ENCODE results near the gene MRGPRG. TPM values are rescaled to one million over a fixed set of nuclear protein-coding genes. Genes with fewer than 3 reads are reported as not detected.

The MRGPRG gene
- total RNA-seq, 1 experiment from 2014 or later, result not detected

DNA sequence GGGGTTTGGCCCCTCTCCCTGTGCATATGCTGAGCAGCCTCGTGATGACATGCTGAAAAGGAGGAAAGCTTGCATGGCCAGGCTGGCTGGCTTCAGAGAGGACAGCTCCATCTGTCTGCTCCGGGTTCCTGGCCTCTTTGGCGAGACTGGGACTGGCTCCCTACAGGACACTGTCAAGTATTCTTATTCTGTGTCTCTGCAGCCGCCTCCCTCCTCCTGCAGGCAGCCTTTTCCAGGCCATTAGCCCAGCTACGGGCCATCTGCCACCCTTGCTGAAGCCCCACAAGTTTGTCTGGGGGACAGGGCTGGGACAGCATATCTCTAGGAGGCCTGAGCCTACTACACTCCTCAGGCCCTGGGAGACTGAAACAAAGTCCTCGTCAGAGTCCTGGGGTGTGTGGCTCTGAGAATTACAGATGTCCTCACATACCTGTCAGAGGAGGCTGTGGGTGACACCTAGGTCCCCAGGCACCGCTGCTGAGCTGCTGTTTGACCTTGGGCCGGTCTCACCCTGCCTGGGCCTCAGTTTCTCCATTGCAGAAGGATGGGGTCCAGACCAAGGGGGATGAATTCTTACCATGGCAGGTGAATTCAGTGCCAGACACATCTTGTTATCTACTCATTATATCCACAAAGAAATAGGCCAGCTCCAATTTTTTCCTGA, 11.0 kb downstream of the MRGPRG start:
- DNase-seq (ENCODE audit: low spot score), result no peak

DNA sequence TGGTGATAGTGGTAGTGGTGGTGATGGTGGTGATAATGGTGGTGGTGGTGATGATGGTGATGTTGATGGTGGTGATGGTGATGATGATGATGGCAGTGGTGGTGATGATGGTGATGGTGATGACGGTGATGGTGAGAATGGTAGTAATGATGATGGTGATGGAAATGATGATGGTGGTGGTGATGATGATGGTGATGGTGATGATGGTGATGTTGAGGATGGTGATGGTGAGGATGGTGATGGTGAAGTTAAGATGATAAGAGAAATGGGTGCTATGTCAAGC, 11.8 kb downstream of the MRGPRG start:
- DNase-seq (ENCODE audit: low spot score), result no peak

- DNase-seq (ENCODE audit: low spot score), result no peak
Observed at GRCh38 chr11:3206156-3206921, 12.3 kb downstream of the MRGPRG start.

- DNase-seq (ENCODE audit: low spot score), result no peak
Observed at GRCh38 chr11:3205261-3206155, 13.1 kb downstream of the MRGPRG start.

- DNase-seq (ENCODE audit: low spot score), result no peak
Observed at GRCh38 chr11:3204141-3205015, 14.2 kb downstream of the MRGPRG start.

GRCh38 chr11:3203221-3204043, 15.2 kb downstream of the MRGPRG start:
- DNase-seq (ENCODE audit: low spot score), result no peak

DNA sequence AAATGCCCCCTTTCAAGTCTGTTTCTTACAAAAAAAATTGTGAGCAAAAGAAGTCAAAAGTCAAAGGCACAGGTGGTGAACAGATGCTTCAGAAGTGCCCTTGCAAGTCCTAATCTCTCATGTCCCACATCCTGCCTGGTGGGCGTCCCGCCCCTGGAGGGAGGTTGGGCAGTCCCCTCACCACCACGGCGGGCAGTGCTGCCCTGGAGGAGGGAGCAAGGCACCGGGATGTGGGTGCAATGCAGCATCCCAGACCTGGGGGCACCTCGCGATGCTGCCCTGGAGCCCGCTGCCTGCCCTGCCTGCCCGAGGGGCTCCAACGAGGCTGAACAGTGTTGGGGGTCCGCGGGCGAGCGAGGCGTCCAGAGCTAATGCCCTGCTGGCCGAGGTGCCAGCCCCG, 15.9 kb downstream of the MRGPRG start:
- DNase-seq (ENCODE audit: low spot score), result no peak

DNA sequence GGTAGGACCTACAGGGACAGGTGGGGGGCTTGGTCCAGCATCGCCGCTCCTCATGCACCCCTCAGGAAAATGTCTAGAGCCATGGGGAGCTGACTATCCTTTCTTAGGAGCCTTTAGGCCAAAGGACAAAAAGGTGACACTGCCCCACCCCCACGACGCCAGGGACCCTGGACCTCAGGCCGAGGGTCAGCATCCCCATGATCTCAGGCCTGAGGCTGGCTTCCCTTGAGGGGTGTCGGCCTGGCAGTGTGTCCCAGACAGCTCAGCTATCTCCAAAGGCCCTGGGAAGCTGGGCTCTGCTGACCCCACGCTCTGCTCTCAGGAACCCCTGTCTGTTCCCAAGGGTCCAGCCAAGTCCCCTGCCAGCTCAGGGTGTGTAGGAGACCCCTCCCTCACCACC, 16.3 kb downstream of the MRGPRG start:
- no peak for DNase-seq (ENCODE audit: low spot score)

DNA sequence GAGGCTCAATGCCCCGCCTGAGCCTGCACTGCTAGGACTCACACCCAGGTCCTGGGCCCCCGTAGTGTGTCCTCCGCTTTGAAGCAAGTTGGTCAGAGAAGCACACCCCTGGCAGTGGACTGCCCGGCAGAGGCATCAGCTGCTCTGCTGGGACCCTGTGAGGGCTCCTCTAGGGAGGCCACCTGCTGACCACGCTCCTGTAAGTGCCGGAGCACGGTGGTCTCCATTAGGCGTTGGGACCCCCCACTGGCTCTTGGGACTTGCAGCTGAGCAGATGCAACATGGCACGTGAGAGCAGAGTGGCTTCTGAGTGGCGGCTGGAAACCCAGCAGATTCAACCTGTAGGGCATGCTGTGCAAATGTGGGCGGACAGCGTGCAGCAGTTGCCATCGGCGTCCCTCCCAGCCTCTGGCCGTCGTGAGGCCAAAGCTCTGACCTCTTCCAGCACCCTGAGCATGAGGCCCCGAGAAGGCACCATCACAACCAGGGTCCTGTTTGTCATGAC, 16.9 kb downstream of the MRGPRG start:
- no peak for DNase-seq (ENCODE audit: low spot score)

DNA sequence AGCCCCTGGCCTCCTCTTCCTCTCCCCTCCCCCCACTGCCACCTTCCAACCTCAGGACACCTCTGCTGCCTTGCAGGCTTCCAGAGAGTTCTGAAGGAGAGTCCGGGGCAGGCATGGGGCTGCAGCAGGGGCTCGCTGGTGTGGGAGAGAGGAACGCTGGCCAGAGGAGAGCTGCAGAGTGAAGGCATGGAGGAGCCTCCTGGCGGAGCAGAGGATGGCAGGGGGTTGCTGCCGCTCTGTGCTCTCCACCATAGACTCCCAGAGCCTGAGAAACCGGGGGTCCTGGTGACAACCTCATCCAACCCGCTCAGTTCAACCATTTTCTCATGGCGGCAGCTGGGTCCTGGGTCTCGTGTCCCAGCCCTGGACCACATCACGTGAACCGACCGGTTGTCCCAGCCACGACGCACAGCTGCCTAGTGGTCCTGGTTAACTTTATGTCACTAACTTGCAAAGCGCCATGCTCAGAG, 17.5 kb downstream of the MRGPRG start:
- DNase-seq (ENCODE audit: low spot score), result no peak

- no peak for DNase-seq (ENCODE audit: low spot score)
Observed at GRCh38 chr11:3200388-3201111, 18.1 kb downstream of the MRGPRG start.

DNA sequence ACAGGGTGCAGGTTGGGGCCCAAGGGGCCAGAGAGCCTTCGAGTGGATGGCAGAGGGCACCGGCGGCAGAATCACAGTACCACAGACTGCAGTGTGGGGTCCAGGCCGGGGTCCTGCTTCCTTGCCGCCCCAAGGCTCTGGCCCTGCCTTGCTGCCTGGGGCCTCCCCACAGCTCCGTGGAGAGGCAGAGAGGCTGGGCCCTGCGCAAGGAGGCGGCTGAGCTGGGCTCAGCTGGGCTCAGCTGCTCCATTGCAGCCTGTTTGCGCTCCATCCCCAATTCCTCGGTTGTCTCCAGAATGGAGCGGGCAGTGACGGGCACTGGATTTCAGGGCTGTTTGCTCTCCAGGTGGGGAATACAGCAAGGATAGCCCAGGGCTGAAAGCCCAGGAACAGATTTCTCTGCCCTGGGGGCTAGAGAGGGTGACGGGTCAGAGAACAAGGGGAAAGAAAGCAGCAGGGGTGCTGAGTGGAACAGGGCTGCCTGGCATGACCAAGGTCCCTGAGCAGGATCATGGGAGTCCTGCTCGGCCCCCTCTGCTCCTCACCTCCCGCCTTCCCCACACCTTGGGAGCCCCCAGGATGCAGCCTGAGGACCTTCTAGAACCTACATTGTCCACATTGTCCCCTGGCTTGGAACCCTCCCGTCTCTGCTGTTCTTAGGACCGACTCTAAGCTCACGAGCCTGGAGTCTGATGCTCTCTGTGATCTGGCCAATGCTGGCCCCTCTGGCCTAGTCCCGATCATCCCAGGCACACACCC, 18.9 kb downstream of the MRGPRG start:
- DNase-seq (ENCODE audit: low spot score), result no peak

GRCh38 chr11:3198815-3199214, 19.8 kb downstream of the MRGPRG start:
- DNase-seq (ENCODE audit: low spot score), result no peak

DNA sequence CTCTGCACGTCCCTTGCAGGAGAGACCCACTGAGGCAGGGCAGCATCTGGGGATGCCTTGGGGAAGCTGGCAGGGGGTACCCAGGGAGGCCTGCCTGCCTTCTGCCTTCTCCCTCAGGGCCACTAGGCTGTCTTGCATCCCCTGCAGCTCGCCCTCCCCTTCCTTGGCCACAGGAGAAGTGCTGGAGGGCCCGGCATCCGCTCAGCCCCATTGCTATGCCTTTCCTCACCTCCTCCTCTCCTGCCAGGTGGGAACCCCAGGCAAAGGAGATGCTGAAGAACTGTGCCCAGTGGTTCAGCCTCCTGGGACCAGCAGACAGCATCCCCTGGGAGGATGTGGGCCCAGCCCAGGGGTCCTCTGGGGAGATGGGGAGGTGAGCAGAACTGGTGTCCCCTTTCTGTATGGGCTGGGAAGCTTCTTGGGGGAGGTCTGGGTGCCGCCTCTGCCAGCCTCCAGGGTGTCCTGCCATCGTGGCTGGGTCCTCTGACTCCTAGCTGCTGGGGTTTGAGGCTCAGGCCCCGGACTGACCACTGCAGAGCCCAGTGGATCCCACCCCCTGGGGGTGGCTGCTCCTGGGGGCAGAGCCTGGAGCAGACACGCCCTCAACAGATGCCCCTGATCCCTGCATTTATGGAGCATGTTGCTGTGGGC, 20.6 kb downstream of the MRGPRG start:
- DNase-seq (ENCODE audit: low spot score), result no peak

GRCh38 chr11:3197044-3197695, 21.4 kb downstream of the MRGPRG start:
- no peak for DNase-seq (ENCODE audit: low spot score)

GRCh38 chr11:3196161-3197043, 22.2 kb downstream of the MRGPRG start:
- peak; percentile 31 for DNase-seq (ENCODE audit: low spot score)

Data from A172 (cell line).